Femur (tissue), 1 donor: ENCODE results near the gene PIGR.

Source experiments
- DNase-seq: peaks from one replicate; pipeline ENCODE4 v3.0.0-alpha.2; 2017

The PIGR gene

GRCh38 chr1:206885341-206886060, 60.8 kb downstream of the PIGR start:
- no peak for DNase-seq

DNA sequence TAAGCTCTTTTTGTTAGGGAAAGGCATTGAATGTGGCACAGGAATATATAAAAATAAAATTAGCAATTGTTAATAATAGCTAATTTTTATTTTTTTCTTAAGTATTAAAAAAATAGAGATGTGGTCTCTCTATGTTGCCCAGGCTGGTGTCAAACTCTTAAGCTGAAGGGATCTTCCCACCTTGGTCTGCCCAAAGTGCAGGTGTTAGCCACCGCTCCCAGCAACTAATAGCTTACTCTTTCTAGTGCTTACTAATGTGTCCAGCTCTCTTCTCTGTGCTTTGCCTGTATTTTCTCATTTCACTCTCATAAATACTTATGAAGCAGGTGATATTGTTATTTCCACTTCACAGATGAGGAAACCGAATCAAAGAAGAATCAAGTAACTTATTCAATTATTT, 62.4 kb downstream of the PIGR start:
- DNase-seq: no peak

- no peak for DNase-seq
These were observed 63.1 kb downstream of the PIGR start for GRCh38 chr1:206883160-206883559.

GRCh38 chr1:206882555-206882954, 63.7 kb downstream of the PIGR start:
- DNase-seq: no peak

DNA sequence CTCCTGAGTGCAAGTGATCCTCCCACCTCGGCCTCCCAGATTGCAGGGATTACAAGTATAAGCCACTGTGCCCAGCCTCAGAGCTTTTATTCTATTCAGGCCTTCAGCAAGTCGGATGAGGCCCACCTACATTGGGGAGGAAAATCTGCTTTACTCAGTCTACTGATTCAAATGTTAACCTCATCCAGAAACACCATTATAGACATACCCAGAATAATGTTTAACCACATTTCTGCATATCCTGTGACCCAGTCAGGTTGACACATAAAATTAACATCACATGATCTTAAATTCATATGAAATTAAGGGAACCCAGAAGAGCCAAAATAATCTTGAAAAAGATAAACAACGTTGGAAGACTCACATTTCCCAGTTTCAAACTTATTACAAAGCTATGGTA, 66.0 kb downstream of the PIGR start:
- no peak for DNase-seq
